Panc1 (cell line): ENCODE measurements around the gene KCNQ1OT1. TPM values are rescaled to one million over a fixed set of nuclear protein-coding genes. Genes with fewer than 3 reads are reported as not detected.

Source experiments
- ATAC-seq: fragments of 200-7000 bp; cut with Tn5 transposase; 2 replicates; pipeline ENCODE4 v1.9.1; 2020; ENCODE audit warnings: mild to moderate bottlenecking, moderate library complexity
- BruUV-seq: library from RNA; stranded (reverse); fragments of 400-500 nt; replicated peaks from 2 replicates; lab custom pipeline; 2021; lab: Mats Ljungman, UMichigan
- CTCF ChIA-PET: fragments of 300-600 bp; sonication (Branson Sonifier 250); formaldehyde crosslinking; loops from one replicate; lab custom pipeline; 2022; ENCODE audit warnings: antibody characterized with exemption; lab: Charles Lee
- POLR2A ChIA-PET: fragments of 300-600 bp; sonication (Branson Sonifier 250); formaldehyde crosslinking; loops from one replicate; lab custom pipeline; 2022; ENCODE audit warnings: antibody characterized with exemption; lab: Charles Lee
- DNase-seq: peaks from one replicate; pipeline ENCODE4 v3.0.0-alpha.2; 2010; ENCODE audit warnings: low read depth, low spot score
- H3K27ac ChIP-seq: 2 replicates; pipeline ENCODE4 v1.5.1; 2011; ENCODE audit warnings: mild to moderate bottlenecking, low read length, inconsistent platforms
- H3K27me3 ChIP-seq: fragments of 200-500 bp; sonication (Bioruptor generic); 2 replicates; pipeline ENCODE4 v1.6.0; 2014; ENCODE audit warnings: low read length, inconsistent platforms; ENCODE audit not compliant: control insufficient read depth, insufficient read depth
- H3K36me3 ChIP-seq: fragments of 200-500 bp; sonication (Bioruptor generic); 2 replicates; pipeline ENCODE4 v1.5.1; 2014; ENCODE audit warnings: inconsistent platforms, mild to moderate bottlenecking, low read length, moderate library complexity; ENCODE audit not compliant: control insufficient read depth, insufficient read depth
- H3K4me1 ChIP-seq: 2 replicates; pipeline ENCODE4 v1.5.1; 2011; ENCODE audit warnings: inconsistent platforms, mild to moderate bottlenecking, low read length, moderate library complexity; ENCODE audit not compliant: control insufficient read depth, insufficient read depth
- H3K4me3 ChIP-seq, 2 experiments: 2 replicates each; pipeline ENCODE4 v1.5.1; 2011 to 2012; ENCODE audit warnings: low read depth in 2 of 2, low read length in 2 of 2, mild to moderate bottlenecking in 2 of 2, inconsistent platforms in 1 of 2, moderate library complexity in 1 of 2
- H3K9me3 ChIP-seq: fragments of 200-500 bp; sonication (Bioruptor generic); 2 replicates; pipeline ENCODE4 v1.5.1; 2014; ENCODE audit warnings: low read depth, mild to moderate bottlenecking, inconsistent platforms, low read length, moderate library complexity; ENCODE audit not compliant: control insufficient read depth, insufficient read depth
- POLR2AphosphoS5 ChIP-seq: IDR thresholded peaks from 2 replicates; pipeline ENCODE4 v1.6.1; 2012; ENCODE audit warnings: mild to moderate bottlenecking, low read depth, low read length, moderate library complexity
- SIN3A ChIP-seq: IDR thresholded peaks from 2 replicates; pipeline ENCODE4 v1.6.1; 2012; ENCODE audit warnings: low read depth, mild to moderate bottlenecking, low read length, moderate library complexity, borderline replicate concordance; ENCODE audit not compliant: insufficient read depth
- TCF7L2 ChIP-seq: IDR thresholded peaks from 2 replicates; pipeline ENCODE4 v1.6.1; 2011; ENCODE audit warnings: mild to moderate bottlenecking, low read depth, low read length, inconsistent platforms
- in situ Hi-C: cut with HindIII; loops from 2 replicates; pipeline ENCODE4 v1.10.0; 2016; ENCODE audit warnings: low sequenced_read_pairs, low pct_unique_long_range_greater_than_20kb
- intact Hi-C: fragments of 100-400 bp; cut with micrococcal nuclease; formaldehyde crosslinking; loops from one replicate; pipeline ENCODE4 v1.10.0; 2022; ENCODE audit not compliant: unreplicated experiment
- total RNA-seq: library from RNA; stranded (reverse); gene quantifications from one replicate; pipeline ENCODE4 v1.2.1, GENCODE V29; 2021; ENCODE audit not compliant: unreplicated experiment
- TF ChIP-seq, protein P1 (sequence below): fragments of 450-650 bp; IDR thresholded peaks from 2 replicates; pipeline ENCODE4 v1.5.1; 2017; ENCODE audit warnings: mild to moderate bottlenecking
- TF ChIP-seq, protein P2 (sequence below), 2 experiments: IDR thresholded peaks; 2 replicates each; pipeline ENCODE4 v1.6.1; 2011 to 2012; ENCODE audit warnings: low read depth in 2 of 2, control low read depth in 1 of 2, low read length in 1 of 2, mild to moderate bottlenecking in 1 of 2, moderate library complexity in 1 of 2; ENCODE audit not compliant: insufficient read depth in 1 of 2

KCNQ1OT1 gene
- total RNA-seq, 1 experiment from 2014 or later, result 1.3 TPM

DNA sequence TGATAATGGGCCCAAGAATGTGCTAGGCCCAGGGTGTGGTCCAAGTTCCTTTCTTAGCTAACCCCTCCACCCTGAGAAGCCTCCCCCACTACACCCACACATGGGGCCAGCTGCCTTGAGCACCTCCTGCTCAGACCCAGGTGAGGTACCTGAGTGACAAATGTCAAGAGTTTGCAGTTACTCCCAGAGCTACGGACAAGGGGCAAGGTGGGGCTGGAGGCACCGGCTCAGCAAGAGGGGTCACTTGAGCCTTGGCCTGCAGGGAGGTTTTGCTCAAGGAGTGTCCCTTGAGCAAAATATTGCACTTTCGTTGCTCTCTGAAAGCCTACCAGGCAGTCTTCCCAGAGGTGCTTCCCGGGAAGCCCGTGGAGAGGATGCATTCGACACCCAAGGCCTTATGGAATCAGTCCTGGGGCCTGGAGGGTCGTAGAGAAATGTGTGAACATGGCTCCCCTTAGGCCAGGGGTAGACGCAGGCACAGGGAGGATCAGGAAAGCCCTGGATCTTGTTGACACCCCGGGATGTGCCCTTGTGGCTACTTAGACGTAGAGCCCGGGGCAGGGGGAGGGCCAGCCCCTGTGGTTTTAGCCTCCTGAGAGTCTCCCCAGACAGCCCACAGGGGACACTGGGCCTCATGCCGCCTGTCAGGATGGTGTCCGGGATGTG lies 140.8 kb downstream of the KCNQ1OT1 start:
- H3K36me3 ChIP-seq, result no peaks in the 10 kb centered on the region
- ChIA-PET CTCF (interaction anchor here (0.6 kb wide), 1 partner anchor 348 kb away, joined by 5 read pairs; no protein-coding TSS in a partner anchor), POLR2A (interaction anchor here (0.6 kb wide), 1 partner anchor 330 kb away, joined by 5 read pairs; no protein-coding TSS in a partner anchor)
- intact Hi-C loops, result no loop called here
- H3K27ac ChIP-seq, result no peak overlapping the region
- peak; percentile 10; the same call in 1 of the 2 replicates for ATAC-seq
- no peaks in the 10 kb centered on the region for H3K27me3 ChIP-seq
- no peak overlapping the region for H3K4me3 ChIP-seq
- TF ChIP-seq POLR2AphosphoS5 (no peak), SIN3A (no peak), TCF7L2 (no peak)
- TF ChIP-seq, protein P1, sequence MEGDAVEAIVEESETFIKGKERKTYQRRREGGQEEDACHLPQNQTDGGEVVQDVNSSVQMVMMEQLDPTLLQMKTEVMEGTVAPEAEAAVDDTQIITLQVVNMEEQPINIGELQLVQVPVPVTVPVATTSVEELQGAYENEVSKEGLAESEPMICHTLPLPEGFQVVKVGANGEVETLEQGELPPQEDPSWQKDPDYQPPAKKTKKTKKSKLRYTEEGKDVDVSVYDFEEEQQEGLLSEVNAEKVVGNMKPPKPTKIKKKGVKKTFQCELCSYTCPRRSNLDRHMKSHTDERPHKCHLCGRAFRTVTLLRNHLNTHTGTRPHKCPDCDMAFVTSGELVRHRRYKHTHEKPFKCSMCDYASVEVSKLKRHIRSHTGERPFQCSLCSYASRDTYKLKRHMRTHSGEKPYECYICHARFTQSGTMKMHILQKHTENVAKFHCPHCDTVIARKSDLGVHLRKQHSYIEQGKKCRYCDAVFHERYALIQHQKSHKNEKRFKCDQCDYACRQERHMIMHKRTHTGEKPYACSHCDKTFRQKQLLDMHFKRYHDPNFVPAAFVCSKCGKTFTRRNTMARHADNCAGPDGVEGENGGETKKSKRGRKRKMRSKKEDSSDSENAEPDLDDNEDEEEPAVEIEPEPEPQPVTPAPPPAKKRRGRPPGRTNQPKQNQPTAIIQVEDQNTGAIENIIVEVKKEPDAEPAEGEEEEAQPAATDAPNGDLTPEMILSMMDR, result no peak
- TF ChIP-seq, protein P2, sequence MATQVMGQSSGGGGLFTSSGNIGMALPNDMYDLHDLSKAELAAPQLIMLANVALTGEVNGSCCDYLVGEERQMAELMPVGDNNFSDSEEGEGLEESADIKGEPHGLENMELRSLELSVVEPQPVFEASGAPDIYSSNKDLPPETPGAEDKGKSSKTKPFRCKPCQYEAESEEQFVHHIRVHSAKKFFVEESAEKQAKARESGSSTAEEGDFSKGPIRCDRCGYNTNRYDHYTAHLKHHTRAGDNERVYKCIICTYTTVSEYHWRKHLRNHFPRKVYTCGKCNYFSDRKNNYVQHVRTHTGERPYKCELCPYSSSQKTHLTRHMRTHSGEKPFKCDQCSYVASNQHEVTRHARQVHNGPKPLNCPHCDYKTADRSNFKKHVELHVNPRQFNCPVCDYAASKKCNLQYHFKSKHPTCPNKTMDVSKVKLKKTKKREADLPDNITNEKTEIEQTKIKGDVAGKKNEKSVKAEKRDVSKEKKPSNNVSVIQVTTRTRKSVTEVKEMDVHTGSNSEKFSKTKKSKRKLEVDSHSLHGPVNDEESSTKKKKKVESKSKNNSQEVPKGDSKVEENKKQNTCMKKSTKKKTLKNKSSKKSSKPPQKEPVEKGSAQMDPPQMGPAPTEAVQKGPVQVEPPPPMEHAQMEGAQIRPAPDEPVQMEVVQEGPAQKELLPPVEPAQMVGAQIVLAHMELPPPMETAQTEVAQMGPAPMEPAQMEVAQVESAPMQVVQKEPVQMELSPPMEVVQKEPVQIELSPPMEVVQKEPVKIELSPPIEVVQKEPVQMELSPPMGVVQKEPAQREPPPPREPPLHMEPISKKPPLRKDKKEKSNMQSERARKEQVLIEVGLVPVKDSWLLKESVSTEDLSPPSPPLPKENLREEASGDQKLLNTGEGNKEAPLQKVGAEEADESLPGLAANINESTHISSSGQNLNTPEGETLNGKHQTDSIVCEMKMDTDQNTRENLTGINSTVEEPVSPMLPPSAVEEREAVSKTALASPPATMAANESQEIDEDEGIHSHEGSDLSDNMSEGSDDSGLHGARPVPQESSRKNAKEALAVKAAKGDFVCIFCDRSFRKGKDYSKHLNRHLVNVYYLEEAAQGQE (IDR thresholded peaks at IDR 0.05; ENCODE audit: insufficient read depth in 1 of 2, low read depth in 2 of 2, low read length in 1 of 2), result no peak
- no peaks in the 10 kb centered on the region for H3K4me1 ChIP-seq
- in situ Hi-C loops, result no loop called here
- BruUV-seq, result no TSS peak
- no peaks in the 10 kb centered on the region for H3K9me3 ChIP-seq
- no peak for DNase-seq

DNA sequence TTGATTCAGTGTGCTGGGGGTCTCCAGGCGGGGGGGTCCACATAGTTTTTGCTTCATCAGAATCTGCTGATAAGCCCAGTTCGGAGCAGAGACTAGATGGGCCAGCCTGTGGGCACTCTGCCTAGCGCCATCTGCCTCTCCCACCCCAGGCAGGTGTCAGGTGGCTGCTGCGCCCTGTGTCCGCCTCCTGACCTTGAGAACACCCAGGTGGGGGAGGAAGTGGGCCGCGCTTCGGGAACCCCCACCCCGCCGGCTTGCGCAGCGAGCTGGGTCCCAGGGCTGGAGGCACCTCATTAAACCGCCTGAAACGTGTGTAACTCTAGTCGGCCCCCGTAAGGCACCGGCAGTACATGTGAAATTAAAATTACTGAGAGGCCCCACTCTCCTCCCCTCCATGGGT lies 141.4 kb downstream of the KCNQ1OT1 start:
- intact Hi-C loops, result no loop called here

More for the DNA sequence above, 141.4 kb downstream of the KCNQ1OT1 start:
- BruUV-seq, result no TSS peak
- Histone ChIP-seq H3K4me3 (no peak overlapping the region), H3K27me3 (no peaks in the 10 kb centered on the region), H3K9me3 (no peaks in the 10 kb centered on the region), H3K4me1 (no peaks in the 10 kb centered on the region), H3K27ac (no peak overlapping the region), H3K36me3 (no peaks in the 10 kb centered on the region)
- ChIA-PET POLR2A (no interaction called here), CTCF (interaction anchor here (0.6 kb wide), 1 partner anchor 348 kb away, joined by 5 read pairs; no protein-coding TSS in a partner anchor)
- in situ Hi-C loops, result no loop called here
- no peak for DNase-seq
- TF ChIP-seq, protein P2 (IDR thresholded peaks at IDR 0.05; ENCODE audit: insufficient read depth in 1 of 2, low read depth in 2 of 2, low read length in 1 of 2), result no peak
- ATAC-seq, result no peak

Other genes with a start within 250 kb of the KCNQ1OT1 start
- 4.6 TPM for gene CDKN1C, start 185.8 kb upstream of the KCNQ1OT1 start, total RNA-seq
- 195 TPM for gene PHLDA2, start 229.4 kb upstream of the KCNQ1OT1 start, total RNA-seq